H9 (cell line): ENCODE measurements around the gene GARNL3. TPM values are rescaled to one million over a fixed set of nuclear protein-coding genes. Genes with fewer than 3 reads are reported as not detected.
A peak's percentile ranks its signal among the peaks of the same experiment; 100 is the strongest.

ENCODE experiments used
- DNase-seq: peaks from one replicate; pipeline ENCODE4 v3.0.0-alpha.2; 2017
- H2AFZ ChIP-seq: one replicate; pipeline ENCODE4 v1.6.1; 2013; ENCODE audit warnings: mild to moderate bottlenecking, low read length, control low read depth, moderate library complexity
- H2AK5ac ChIP-seq: 2 replicates; pipeline ENCODE4 v1.6.1; 2013; ENCODE audit warnings: low read length, control low read depth, mixed read lengths; ENCODE audit not compliant: insufficient read length
- H2BK120ac ChIP-seq: one replicate; pipeline ENCODE4 v1.6.1; 2013; ENCODE audit warnings: low read depth, mild to moderate bottlenecking, low read length, control low read depth, inconsistent platforms; ENCODE audit not compliant: poor library complexity, severe bottlenecking
- H2BK12ac ChIP-seq: 2 replicates; pipeline ENCODE4 v1.6.1; 2013; ENCODE audit warnings: low read length, control low read depth, mixed read lengths, low read depth; ENCODE audit not compliant: insufficient read length
- H2BK15ac ChIP-seq: 2 replicates; pipeline ENCODE4 v1.6.1; 2013; ENCODE audit warnings: low read depth, low read length, control low read depth
- H2BK20ac ChIP-seq: one replicate; pipeline ENCODE4 v1.6.1; 2013; ENCODE audit warnings: low read depth, mild to moderate bottlenecking, low read length, control low read depth, inconsistent platforms; ENCODE audit not compliant: poor library complexity, severe bottlenecking
- H2BK5ac ChIP-seq: 2 replicates; pipeline ENCODE4 v1.6.1; 2013; ENCODE audit warnings: low read length, control low read depth, mixed read lengths; ENCODE audit not compliant: insufficient read length
- H3K14ac ChIP-seq: 2 replicates; pipeline ENCODE4 v1.6.1; 2013; ENCODE audit warnings: low read length, control low read depth; ENCODE audit not compliant: insufficient read depth
- H3K18ac ChIP-seq: 2 replicates; pipeline ENCODE4 v1.6.1; 2013; ENCODE audit warnings: low read depth, mild to moderate bottlenecking, mixed read lengths, low read length, control low read depth; ENCODE audit not compliant: insufficient read length
- H3K23ac ChIP-seq: 2 replicates; pipeline ENCODE4 v1.6.1; 2013; ENCODE audit warnings: low read length, control low read depth, mixed read lengths, low read depth; ENCODE audit not compliant: insufficient read length
- H3K23me2 ChIP-seq: 2 replicates; pipeline ENCODE4 v1.6.1; 2013; ENCODE audit warnings: low read depth, mild to moderate bottlenecking, mixed read lengths, low read length, control low read depth; ENCODE audit not compliant: insufficient read length, poor library complexity, severe bottlenecking
- H3K27ac ChIP-seq: 2 replicates; pipeline ENCODE4 v1.5.1; 2013; ENCODE audit warnings: low read length, control low read depth, mixed read lengths, low read depth; ENCODE audit not compliant: insufficient read length
- H3K27me3 ChIP-seq: 2 replicates; pipeline ENCODE4 v1.6.1; 2013; ENCODE audit warnings: low read length, control low read depth, inconsistent platforms; ENCODE audit not compliant: insufficient read depth
- H3K4ac ChIP-seq: 2 replicates; pipeline ENCODE4 v1.6.1; 2013; ENCODE audit warnings: low read depth, mild to moderate bottlenecking, control low read depth, inconsistent platforms, low read length, moderate library complexity
- H3K4me1 ChIP-seq: 2 replicates; pipeline ENCODE4 v1.6.1; 2013; ENCODE audit warnings: low read length, control low read depth, inconsistent platforms; ENCODE audit not compliant: insufficient read depth
- H3K4me2 ChIP-seq: 2 replicates; pipeline ENCODE4 v1.6.1; 2013; ENCODE audit warnings: low read length, control low read depth, mixed read lengths; ENCODE audit not compliant: insufficient read length, insufficient read depth
- H3K56ac ChIP-seq: 2 replicates; pipeline ENCODE4 v1.6.1; 2013; ENCODE audit warnings: low read depth, mild to moderate bottlenecking, mixed read lengths, low read length, control low read depth; ENCODE audit not compliant: insufficient read length
- H3K79me1 ChIP-seq: 2 replicates; pipeline ENCODE4 v1.6.1; 2013; ENCODE audit warnings: low read depth, mild to moderate bottlenecking, moderate library complexity, low read length, control low read depth, inconsistent platforms; ENCODE audit not compliant: insufficient read depth, poor library complexity, severe bottlenecking
- H3K79me2 ChIP-seq: 2 replicates; pipeline ENCODE4 v1.6.1; 2013; ENCODE audit warnings: low read length, control low read depth, inconsistent platforms; ENCODE audit not compliant: insufficient read depth
- H3K9ac ChIP-seq: 2 replicates; pipeline ENCODE4 v1.6.1; 2013; ENCODE audit warnings: low read length, control low read depth, mixed read lengths; ENCODE audit not compliant: insufficient read length; ENCODE audit errors: extremely low read depth
- H3K9me3 ChIP-seq: one replicate; pipeline ENCODE4 v1.6.1; 2013; ENCODE audit warnings: low read depth, low read length, inconsistent platforms; ENCODE audit not compliant: control insufficient read depth
- H3T11ph ChIP-seq: one replicate; pipeline ENCODE4 v1.6.1; 2013; ENCODE audit warnings: mild to moderate bottlenecking, low read length, control low read depth, inconsistent platforms
- H4K20me1 ChIP-seq: one replicate; pipeline ENCODE4 v1.6.1; 2013; ENCODE audit not compliant: control insufficient read depth, insufficient read length, insufficient read depth
- H4K5ac ChIP-seq: 2 replicates; pipeline ENCODE4 v1.6.1; 2013; ENCODE audit warnings: low read depth, mild to moderate bottlenecking, mixed read lengths, low read length, control low read depth; ENCODE audit not compliant: insufficient read length
- H4K8ac ChIP-seq: replicated peaks from 2 replicates; pipeline ENCODE4 v1.6.1; 2013; ENCODE audit warnings: low read length, control low read depth, mixed read lengths, low read depth; ENCODE audit not compliant: insufficient read length
- H4K91ac ChIP-seq: 2 replicates; pipeline ENCODE4 v1.6.1; 2013; ENCODE audit warnings: low read depth, mild to moderate bottlenecking, moderate library complexity, mixed read lengths, low read length, control low read depth; ENCODE audit not compliant: insufficient read length
- H3K27ac Mint-ChIP-seq, 3 experiments: 2 replicates in 2 of 3; 3 replicates in 1 of 3; pipeline ENCODE4 v1.8.0; 2020 to 2021; ENCODE audit warnings: mixed read lengths in 3 of 3, mild to moderate bottlenecking in 1 of 3, moderate library complexity in 1 of 3
- H3K27me3 Mint-ChIP-seq: 2 replicates; pipeline ENCODE4 v1.8.0; 2021; ENCODE audit warnings: low read depth, mild to moderate bottlenecking, moderate library complexity, mixed read lengths
- H3K36me3 Mint-ChIP-seq, 3 experiments: 2 replicates in 2 of 3; 3 replicates in 1 of 3; pipeline ENCODE4 v1.8.0; 2020 to 2021; ENCODE audit warnings: low read depth in 3 of 3, mixed read lengths in 3 of 3; ENCODE audit not compliant: insufficient read depth in 1 of 3
- H3K4me1 Mint-ChIP-seq, 2 experiments: 2 replicates each; pipeline ENCODE4 v1.8.0; 2020; ENCODE audit warnings: mixed read lengths in 2 of 2
- H3K4me3 Mint-ChIP-seq, 2 experiments: 2 replicates in 1 of 2; 3 replicates in 1 of 2; pipeline ENCODE4 v1.8.0; 2020 to 2021; ENCODE audit warnings: mild to moderate bottlenecking in 2 of 2, mixed read lengths in 2 of 2, moderate library complexity in 1 of 2
- H3K9me3 Mint-ChIP-seq, 2 experiments: 2 replicates in 1 of 2; 3 replicates in 1 of 2; pipeline ENCODE4 v1.8.0; 2020; ENCODE audit warnings: mild to moderate bottlenecking in 2 of 2, mixed read lengths in 2 of 2, moderate library complexity in 1 of 2
- CTCF ChIP-seq: fragments of 200-600 bp; sonication (generic); conservative IDR thresholded peaks from 3 replicates; pipeline ENCODE4 v1.8.0; 2021; ENCODE audit warnings: antibody characterized with exemption, mild to moderate bottlenecking
- WGBS: extraction: QIAGEN DNeasy Blood & Tissue Kit; methylation state at CpG from one replicate; pipeline ENCODE4 v1.1.7; 2013; ENCODE audit warnings: missing lambda C conversion rate, low lambda C conversion rate, mixed read lengths; ENCODE audit not compliant: insufficient read length; ENCODE audit errors: extremely low coverage; 5-methylcytosine and 5-hydroxymethylcytosine counted together
- total RNA-seq: library from RNA; stranded (reverse); gene quantifications from 2 replicates; pipeline ENCODE4 v1.2.1, GENCODE V29; 2021

GARNL3 gene
- total RNA-seq, 1 experiment from 2014 or later: 8.7 TPM

GRCh38 chr9:127360250-127360649 lies 95.7 kb downstream of the GARNL3 start:
- Histone ChIP-seq H3K4me2 (no peak overlapping the region), H2BK12ac (no peak overlapping the region), H2AFZ (no peak overlapping the region), H3K23ac (no peak overlapping the region), H3K79me1 (no peaks in the 10 kb centered on the region), H3K18ac (no peak overlapping the region), H4K8ac (no peak overlapping the region), H3K14ac (no peak overlapping the region), H4K20me1 (no peaks in the 10 kb centered on the region), H4K5ac (no peak overlapping the region), H2AK5ac (no peak overlapping the region), H3K9ac (no peak overlapping the region), H3K79me2 (no peaks in the 10 kb centered on the region), H3K27me3 (no peaks in the 10 kb centered on the region), H3T11ph (no peak overlapping the region), H2BK120ac (no peak overlapping the region), H2BK15ac (no peak overlapping the region), H3K27ac (no peak overlapping the region), H3K9me3 (no peaks in the 10 kb centered on the region), H3K4ac (no peak overlapping the region), H2BK20ac (no peak overlapping the region), H2BK5ac (no peak overlapping the region), H3K23me2 (no peaks in the 10 kb centered on the region), H3K56ac (no peak overlapping the region), H3K4me1 (no peaks in the 10 kb centered on the region), H4K91ac (no peak overlapping the region)
- DNase-seq: no peak
- no peaks in the 10 kb centered on the region for H3K9me3 Mint-ChIP-seq
- WGBS: no CpG with 5 or more reads among the region's 8 CpGs
- H3K4me1 Mint-ChIP-seq: peaks cover 6% of the 10 kb centered on the region in 2 experiments; a peak in 3 of 4 replicates
- peak overlapping the region in 2 of 3 experiments; percentile 61 to 85; a peak in 1 of 7 replicates for H3K27ac Mint-ChIP-seq
- no peak overlapping the region for H3K4me3 Mint-ChIP-seq
- H3K27me3 Mint-ChIP-seq: no peaks in the 10 kb centered on the region
- peaks cover 6 to 10% (median 10%) of the 10 kb centered on the region in 3 experiments; a peak in 4 of 7 replicates for H3K36me3 Mint-ChIP-seq
- no peak for TF ChIP-seq CTCF
